ENCODE measurements around the gene LARGE1.

- no peak for TF ChIP-seq POLR2A (IDR thresholded peaks at IDR 0.05)
- TF ChIP-seq, protein P1, sequence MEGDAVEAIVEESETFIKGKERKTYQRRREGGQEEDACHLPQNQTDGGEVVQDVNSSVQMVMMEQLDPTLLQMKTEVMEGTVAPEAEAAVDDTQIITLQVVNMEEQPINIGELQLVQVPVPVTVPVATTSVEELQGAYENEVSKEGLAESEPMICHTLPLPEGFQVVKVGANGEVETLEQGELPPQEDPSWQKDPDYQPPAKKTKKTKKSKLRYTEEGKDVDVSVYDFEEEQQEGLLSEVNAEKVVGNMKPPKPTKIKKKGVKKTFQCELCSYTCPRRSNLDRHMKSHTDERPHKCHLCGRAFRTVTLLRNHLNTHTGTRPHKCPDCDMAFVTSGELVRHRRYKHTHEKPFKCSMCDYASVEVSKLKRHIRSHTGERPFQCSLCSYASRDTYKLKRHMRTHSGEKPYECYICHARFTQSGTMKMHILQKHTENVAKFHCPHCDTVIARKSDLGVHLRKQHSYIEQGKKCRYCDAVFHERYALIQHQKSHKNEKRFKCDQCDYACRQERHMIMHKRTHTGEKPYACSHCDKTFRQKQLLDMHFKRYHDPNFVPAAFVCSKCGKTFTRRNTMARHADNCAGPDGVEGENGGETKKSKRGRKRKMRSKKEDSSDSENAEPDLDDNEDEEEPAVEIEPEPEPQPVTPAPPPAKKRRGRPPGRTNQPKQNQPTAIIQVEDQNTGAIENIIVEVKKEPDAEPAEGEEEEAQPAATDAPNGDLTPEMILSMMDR (IDR thresholded peaks at IDR 0.05), result no peak
Measured at GRCh38 chr22:33335611-33336279, 584.5 kb downstream of the LARGE1 start.
